ENCODE data around the gene A1BG.

GRCh38 chr19:58396691-58397532 lies 43.6 kb upstream of the A1BG start:
- TF ChIP-seq CTCF (IDR thresholded peaks at IDR 0.05; ENCODE audit: poor library complexity) = no peak
- no peak for TF ChIP-seq EZH2 (IDR thresholded peaks at IDR 0.05; ENCODE audit: borderline replicate concordance)
